Thyroid gland (tissue), 4 donors: Measurements from ENCODE around the gene VSTM2B. TPM values are rescaled to one million over a fixed set of nuclear protein-coding genes. Genes with fewer than 3 reads are reported as not detected.

Source experiments
- DNase-seq, 2 donors: peaks; one replicate each; pipeline ENCODE4 v3.0.0-alpha.2; 2019
- H3K27ac ChIP-seq, 3 donors: fragments of 200-600 bp; sonication (generic); 1 replicate in 2 of 3; 2 replicates in 1 of 3; pipeline ENCODE4 v1.5.1; 2016 to 2019; ENCODE audit warnings: mild to moderate bottlenecking in 1 of 3, moderate library complexity in 1 of 3
- H3K27me3 ChIP-seq: fragments of 200-600 bp; sonication (generic); one replicate; pipeline ENCODE4 v1.5.1; 2019
- H3K36me3 ChIP-seq, 2 donors: fragments of 200-600 bp; sonication (generic); one replicate each; pipeline ENCODE4 v1.5.1; 2016 to 2019
- H3K4me1 ChIP-seq, 2 donors: fragments of 200-600 bp; sonication (generic); one replicate each; pipeline ENCODE4 v1.5.1; 2017 to 2019
- H3K4me3 ChIP-seq, 3 donors: fragments of 200-600 bp; sonication (generic); replicated peaks in 1 of 3; 1 replicate in 2 of 3; 2 replicates in 1 of 3; pipeline ENCODE4 v1.5.1; 2016; ENCODE audit warnings: mild to moderate bottlenecking in 1 of 3
- H3K9me3 ChIP-seq: fragments of 200-600 bp; sonication (generic); one replicate; pipeline ENCODE4 v1.5.1; 2017
- CTCF ChIP-seq, 6 experiments: fragments of 200-600 bp in 3 of 6; fragments of 450-650 bp in 3 of 6; sonication (generic) in 3 of 6; IDR thresholded peaks; one replicate each; pipeline ENCODE4 v1.5.1; 2016 to 2019; ENCODE audit warnings: antibody characterized with exemption in 6 of 6, mild to moderate bottlenecking in 2 of 6, inconsistent platforms in 1 of 6, moderate library complexity in 1 of 6
- POLR2A ChIP-seq, 2 donors: fragments of 450-650 bp; IDR thresholded peaks; one replicate each; pipeline ENCODE4 v1.6.1; 2017; ENCODE audit warnings: antibody characterized with exemption in 2 of 2, mild to moderate bottlenecking in 2 of 2, moderate library complexity in 1 of 2
- WGBS, 2 donors: methylation state at CpG; one replicate each; pipeline ENCODE4 v1.1.5; 2017; 5-methylcytosine and 5-hydroxymethylcytosine counted together
- intact Hi-C: fragments of 100-400 bp; cut with DNase I; formaldehyde crosslinking; loops from one replicate; pipeline ENCODE4 v1.15.1; 2023
- total RNA-seq, 4 donors: library from RNA; depleted of rRNA; stranded (reverse); fragments of >200 nt; gene quantifications; one replicate each; pipeline ENCODE4 v1.2.3, GENCODE V29; 2016

The VSTM2B gene
- total RNA-seq, 4 donors from 2014 or later: not detected

DNA sequence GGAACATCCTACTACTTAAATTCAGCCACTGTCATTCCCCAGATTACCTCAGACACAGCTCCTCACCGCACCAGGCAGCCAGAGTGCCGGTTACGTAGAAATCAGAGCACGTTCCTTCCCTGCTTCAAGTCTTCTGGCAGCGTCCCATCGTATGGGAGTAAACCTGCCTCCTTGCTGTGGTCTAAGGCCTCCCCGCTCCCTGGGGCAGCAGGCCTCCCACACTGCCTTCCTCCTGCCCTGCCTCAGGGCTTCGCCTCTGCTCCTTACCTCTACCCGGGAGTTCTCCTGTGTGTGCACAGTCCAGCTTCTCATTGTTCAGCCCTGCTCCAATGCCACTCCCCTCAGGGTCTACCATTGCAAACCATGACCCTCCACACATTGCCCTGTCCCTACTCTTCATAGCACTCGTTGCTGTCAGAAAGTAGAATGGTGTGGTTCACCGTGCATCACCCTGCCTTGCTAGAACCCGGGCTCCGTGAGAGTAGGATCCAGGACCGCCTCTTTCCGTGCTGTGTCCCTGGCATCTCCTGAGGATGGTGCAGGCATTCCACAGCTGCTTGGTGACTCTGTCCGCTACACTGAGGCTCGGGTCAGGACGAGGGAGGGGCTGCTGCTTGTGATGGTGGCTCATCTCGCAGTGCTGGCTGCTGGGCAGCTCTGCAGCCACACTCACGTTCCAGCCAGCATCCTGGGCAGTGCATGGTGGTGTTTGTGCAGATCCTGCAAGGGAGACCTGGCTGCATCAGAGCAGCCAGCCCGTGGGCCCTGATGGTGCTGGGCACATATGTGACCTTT is 87.2 kb downstream of the VSTM2B start:
- DNase-seq: no peak
- H3K27me3 ChIP-seq: no peaks in the 10 kb centered on the region
- H3K4me3 ChIP-seq: no peak overlapping the region
- no peaks in the 10 kb centered on the region for H3K4me1 ChIP-seq
- H3K27ac ChIP-seq: no peak overlapping the region
- 92 to 95% methylated on average over 12 to 19 of the region's 21 CpGs for WGBS, 2 donors
- TF ChIP-seq CTCF (IDR thresholded peaks at IDR 0.05): no peak
- no peak for TF ChIP-seq POLR2A (IDR thresholded peaks at IDR 0.05)
- H3K36me3 ChIP-seq: peaks cover 41 to 50% of the 10 kb centered on the region in 2 donors
- no peaks in the 10 kb centered on the region for H3K9me3 ChIP-seq
- intact Hi-C loops: loop anchor here (5.0 kb wide), 1 partner anchor 99 kb away; no protein-coding TSS in a partner anchor

DNA sequence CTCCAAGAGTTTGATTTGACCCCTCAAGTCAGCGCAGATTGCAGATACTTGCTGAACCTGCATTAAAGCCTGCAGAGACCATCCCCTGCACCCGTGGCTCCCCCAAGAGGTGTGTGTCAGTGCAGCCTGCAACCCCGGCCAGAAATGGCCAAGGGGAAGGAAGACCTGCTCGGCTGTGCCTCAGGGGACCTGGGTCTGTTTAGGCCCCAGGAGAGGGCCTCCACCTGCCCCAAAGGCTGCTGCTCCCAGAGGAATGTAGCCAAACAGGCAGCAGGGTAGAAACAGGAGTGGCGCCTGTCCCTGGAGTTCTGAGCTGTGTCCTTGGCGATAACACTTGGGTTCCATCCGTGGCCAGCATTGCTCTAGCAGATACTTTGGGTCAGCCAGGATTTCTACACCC is 88.3 kb downstream of the VSTM2B start:
- DNase-seq: no peak
- WGBS, 2 donors: 89 to 96% methylated on average over 3 to 7 of the region's 7 CpGs
- Histone ChIP-seq H3K4me3 (no peak overlapping the region), H3K4me1 (no peaks in the 10 kb centered on the region), H3K9me3 (no peaks in the 10 kb centered on the region), H3K36me3 (peaks cover 37 to 50% of the 10 kb centered on the region in 2 donors), H3K27ac (no peak overlapping the region), H3K27me3 (no peaks in the 10 kb centered on the region)
- intact Hi-C loops: loop anchor here (5.0 kb wide), 1 partner anchor 98 kb away; no protein-coding TSS in a partner anchor
- TF ChIP-seq POLR2A (IDR thresholded peaks at IDR 0.05): no peak
- no peak for TF ChIP-seq CTCF (IDR thresholded peaks at IDR 0.05)

Other genes with a start within 250 kb of the VSTM2B start
- 10 to 100 TPM; 53.4 to 91.4 (median 87.8) TPM for gene POP4, start 80.3 kb downstream of the VSTM2B start, total RNA-seq
- 10 to 100 TPM; 12.1 to 20.3 (median 16.5) TPM for gene PLEKHF1, start 139.5 kb downstream of the VSTM2B start, total RNA-seq
- 10 to 100 TPM; 24.4 to 34.0 (median 31.9) TPM for gene C19orf12, start 189.3 kb downstream of the VSTM2B start, total RNA-seq